BE2C (cell line): ENCODE measurements around the gene ECT2L.

ENCODE experiments used
- DNase-seq: peaks from one replicate; pipeline ENCODE4 v3.0.0-alpha.2; 2020
- H3K27me3 ChIP-seq: fragments of 250-450 bp; sonication (Bioruptor Pico); 2 replicates; pipeline ENCODE4 v1.5.1; 2020; ENCODE audit warnings: mild to moderate bottlenecking
- H3K36me3 ChIP-seq: fragments of 250-450 bp; sonication (Bioruptor Pico); 2 replicates; pipeline ENCODE4 v1.5.1; 2020; ENCODE audit warnings: mild to moderate bottlenecking
- H3K4me1 ChIP-seq: fragments of 250-450 bp; sonication (Bioruptor Pico); 2 replicates; pipeline ENCODE4 v1.5.1; 2020
- H3K4me3 ChIP-seq: 2 replicates; pipeline ENCODE4 v1.5.1; 2011; ENCODE audit warnings: low read depth, low read length
- H3K9me3 ChIP-seq: fragments of 250-450 bp; sonication (Bioruptor Pico); 2 replicates; pipeline ENCODE4 v1.5.1; 2020
- TF ChIP-seq, protein P1 (sequence below): IDR thresholded peaks from 2 replicates; pipeline ENCODE4 v1.5.1; 2012; ENCODE audit warnings: mild to moderate bottlenecking, low read depth, low read length

The ECT2L gene

DNA sequence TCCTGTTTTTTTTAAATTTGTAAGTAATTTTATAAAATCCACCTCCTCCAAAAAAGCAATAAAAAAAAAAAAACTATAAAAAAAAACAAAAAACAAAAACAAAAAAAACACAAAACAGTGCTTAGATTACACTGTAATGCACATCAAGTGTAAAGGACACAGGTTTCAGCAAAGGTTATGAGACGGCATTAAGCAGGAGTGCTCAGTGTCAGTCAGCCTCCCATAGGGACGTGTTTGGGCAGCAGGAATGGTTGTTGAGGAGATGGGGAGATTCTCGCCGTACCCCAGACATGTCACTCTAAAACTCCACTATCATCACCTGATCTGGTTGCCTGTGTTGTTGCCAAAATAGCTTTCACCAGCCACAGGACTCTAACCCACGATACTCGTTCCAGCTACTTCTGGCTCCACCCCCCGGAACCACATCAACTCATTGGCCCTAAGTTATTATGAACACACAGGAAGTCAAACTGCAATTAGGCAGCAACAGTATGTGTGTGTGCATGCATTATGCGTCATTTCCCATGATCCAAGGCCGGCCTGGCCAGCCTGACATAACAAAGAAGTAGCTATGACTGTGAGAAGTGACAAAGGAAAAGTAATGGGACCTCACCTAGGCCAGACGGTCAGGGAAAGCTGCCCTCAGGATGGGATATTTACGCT, 28.7 kb downstream of the ECT2L start:
- H3K4me3 ChIP-seq: no peak overlapping the region
- H3K9me3 ChIP-seq: no peaks in the 10 kb centered on the region
- H3K36me3 ChIP-seq: no peaks in the 10 kb centered on the region
- H3K27me3 ChIP-seq: no peaks in the 10 kb centered on the region
- TF ChIP-seq, protein P1, sequence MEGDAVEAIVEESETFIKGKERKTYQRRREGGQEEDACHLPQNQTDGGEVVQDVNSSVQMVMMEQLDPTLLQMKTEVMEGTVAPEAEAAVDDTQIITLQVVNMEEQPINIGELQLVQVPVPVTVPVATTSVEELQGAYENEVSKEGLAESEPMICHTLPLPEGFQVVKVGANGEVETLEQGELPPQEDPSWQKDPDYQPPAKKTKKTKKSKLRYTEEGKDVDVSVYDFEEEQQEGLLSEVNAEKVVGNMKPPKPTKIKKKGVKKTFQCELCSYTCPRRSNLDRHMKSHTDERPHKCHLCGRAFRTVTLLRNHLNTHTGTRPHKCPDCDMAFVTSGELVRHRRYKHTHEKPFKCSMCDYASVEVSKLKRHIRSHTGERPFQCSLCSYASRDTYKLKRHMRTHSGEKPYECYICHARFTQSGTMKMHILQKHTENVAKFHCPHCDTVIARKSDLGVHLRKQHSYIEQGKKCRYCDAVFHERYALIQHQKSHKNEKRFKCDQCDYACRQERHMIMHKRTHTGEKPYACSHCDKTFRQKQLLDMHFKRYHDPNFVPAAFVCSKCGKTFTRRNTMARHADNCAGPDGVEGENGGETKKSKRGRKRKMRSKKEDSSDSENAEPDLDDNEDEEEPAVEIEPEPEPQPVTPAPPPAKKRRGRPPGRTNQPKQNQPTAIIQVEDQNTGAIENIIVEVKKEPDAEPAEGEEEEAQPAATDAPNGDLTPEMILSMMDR: no peak
- H3K4me1 ChIP-seq: no peaks in the 10 kb centered on the region
- DNase-seq: no peak

DNA sequence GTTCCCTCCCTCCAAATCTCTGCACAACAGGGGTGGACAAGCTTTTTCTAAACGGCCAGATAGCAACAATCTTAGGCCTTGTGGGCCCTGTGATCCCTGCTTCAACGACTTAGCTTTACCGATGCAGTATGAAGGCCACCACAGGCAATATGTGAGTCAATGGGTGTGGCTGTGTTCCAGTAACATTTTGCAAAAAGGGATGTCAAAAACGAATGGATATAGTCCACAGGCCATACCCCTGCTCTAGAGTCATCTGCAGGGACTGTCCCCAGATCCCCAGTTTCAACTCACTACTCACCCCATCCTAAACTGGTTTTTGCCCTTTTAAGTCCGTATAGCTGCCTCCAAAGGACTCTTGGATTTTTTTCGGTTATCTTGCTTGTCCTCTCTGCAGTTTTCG, 34.4 kb downstream of the ECT2L start:
- DNase-seq: no peak
- Histone ChIP-seq H3K4me3 (no peak overlapping the region), H3K9me3 (no peaks in the 10 kb centered on the region), H3K27me3 (no peaks in the 10 kb centered on the region), H3K36me3 (no peaks in the 10 kb centered on the region), H3K4me1 (no peaks in the 10 kb centered on the region)
- TF ChIP-seq, protein P1: no peak

DNA sequence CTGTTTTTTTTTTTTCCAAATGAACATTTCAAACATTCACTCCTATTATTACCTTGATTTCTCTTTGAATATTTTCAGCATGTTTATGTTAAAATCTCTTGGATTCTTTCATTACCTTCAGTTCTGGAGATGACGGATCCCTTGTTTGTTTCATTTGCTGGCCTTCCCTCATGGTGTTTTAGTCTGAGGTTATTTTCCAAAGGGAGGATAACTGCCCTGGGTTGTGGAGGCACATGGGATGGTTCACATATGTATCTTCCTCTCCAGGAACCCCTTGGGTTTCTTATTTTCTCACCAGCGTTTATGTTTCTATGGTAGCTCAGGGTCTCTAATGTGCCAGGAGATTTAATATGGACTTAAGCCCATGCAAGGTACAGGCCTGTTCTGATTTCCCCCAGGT, 36.3 kb downstream of the ECT2L start:
- H3K4me1 ChIP-seq: no peaks in the 10 kb centered on the region
- H3K36me3 ChIP-seq: no peaks in the 10 kb centered on the region
- H3K4me3 ChIP-seq: no peak overlapping the region
- TF ChIP-seq, protein P1: no peak
- DNase-seq: no peak
- no peaks in the 10 kb centered on the region for H3K9me3 ChIP-seq
- H3K27me3 ChIP-seq: no peaks in the 10 kb centered on the region

DNA sequence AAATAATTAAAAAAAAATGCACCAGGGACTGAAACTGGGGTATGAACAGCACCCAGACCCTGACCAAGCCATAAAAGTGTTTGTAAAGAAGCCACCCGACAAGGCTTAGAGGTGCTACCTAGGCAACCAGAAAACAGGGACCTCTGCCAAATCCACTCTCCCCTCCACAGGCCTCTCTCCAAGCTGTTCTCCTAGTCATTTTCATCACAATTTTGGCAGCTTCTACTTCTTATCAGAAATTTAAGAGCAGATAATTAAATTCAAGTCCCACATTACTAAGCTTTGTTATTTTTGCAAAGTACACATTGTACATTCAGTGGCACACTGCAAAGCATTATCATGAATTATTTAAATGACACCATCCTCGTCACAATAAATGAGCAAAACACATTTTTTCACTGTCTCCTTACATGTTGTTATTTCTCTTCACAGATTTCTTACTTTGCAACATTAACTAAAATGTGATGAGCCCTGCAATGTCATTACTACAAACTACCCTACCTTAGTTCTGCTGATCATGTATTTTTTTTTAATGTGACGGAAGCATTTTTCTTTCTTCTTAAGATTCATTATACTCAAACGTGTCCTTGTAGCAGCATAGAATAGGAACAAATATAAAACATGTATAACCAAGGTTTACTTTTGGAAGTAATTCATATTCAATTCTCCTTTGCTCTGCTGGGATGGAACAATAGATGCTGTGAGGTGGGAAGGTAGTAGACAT, 38.1 kb downstream of the ECT2L start:
- H3K27me3 ChIP-seq: no peaks in the 10 kb centered on the region
- H3K4me1 ChIP-seq: no peaks in the 10 kb centered on the region
- TF ChIP-seq, protein P1: no peak
- H3K4me3 ChIP-seq: no peak overlapping the region
- no peaks in the 10 kb centered on the region for H3K36me3 ChIP-seq
- DNase-seq: no peak
- no peaks in the 10 kb centered on the region for H3K9me3 ChIP-seq

DNA sequence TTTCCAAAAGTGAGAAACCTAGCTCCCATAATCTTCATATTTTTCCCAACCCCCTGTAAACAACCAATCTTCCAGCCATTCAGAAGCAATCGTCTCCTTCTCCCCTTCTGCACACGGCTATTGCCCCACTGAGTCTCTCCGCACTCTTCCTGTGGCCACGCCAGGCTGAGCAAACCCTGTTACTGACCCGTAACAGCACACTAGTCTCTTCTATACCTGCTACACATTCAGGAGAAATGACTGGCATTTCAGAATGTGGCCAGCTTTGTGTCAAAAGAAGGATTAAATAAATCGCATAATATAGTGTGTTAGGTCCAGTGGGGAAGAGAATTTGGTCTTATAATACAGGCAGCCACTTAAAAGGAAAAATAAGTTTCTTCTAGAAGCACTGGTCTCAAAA, 41.4 kb downstream of the ECT2L start:
- TF ChIP-seq, protein P1: no peak
- no peak for DNase-seq
- H3K4me3 ChIP-seq: no peak overlapping the region
- no peaks in the 10 kb centered on the region for H3K4me1 ChIP-seq
- H3K9me3 ChIP-seq: no peaks in the 10 kb centered on the region
- no peaks in the 10 kb centered on the region for H3K27me3 ChIP-seq
- no peaks in the 10 kb centered on the region for H3K36me3 ChIP-seq

DNA sequence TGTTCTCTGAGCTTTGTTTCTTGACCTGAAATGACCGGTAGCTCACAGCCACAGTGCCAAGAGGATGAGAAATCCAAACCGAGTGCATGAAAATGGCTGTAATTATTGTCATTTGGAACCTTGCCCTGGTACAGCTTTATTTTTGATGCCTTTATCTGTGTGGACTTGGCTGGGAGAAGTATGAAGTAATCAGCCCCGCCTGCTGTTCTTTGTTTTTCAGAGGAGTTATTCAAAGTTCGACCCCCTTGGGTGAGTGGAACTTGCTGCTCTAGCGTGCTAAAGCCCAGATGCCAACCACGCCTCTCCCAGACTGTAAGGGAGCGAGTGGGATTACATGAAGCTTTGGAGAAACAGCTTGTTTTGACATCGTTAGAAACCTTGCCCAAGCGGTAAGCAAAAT, 48.3 kb downstream of the ECT2L start:
- DNase-seq: no peak
- Histone ChIP-seq H3K9me3 (no peaks in the 10 kb centered on the region), H3K4me3 (no peak overlapping the region), H3K4me1 (no peaks in the 10 kb centered on the region), H3K36me3 (no peaks in the 10 kb centered on the region), H3K27me3 (no peaks in the 10 kb centered on the region)
- TF ChIP-seq, protein P1: no peak
